ENCODE measurements around the gene SERPINB1.

- TF ChIP-seq, protein P1, sequence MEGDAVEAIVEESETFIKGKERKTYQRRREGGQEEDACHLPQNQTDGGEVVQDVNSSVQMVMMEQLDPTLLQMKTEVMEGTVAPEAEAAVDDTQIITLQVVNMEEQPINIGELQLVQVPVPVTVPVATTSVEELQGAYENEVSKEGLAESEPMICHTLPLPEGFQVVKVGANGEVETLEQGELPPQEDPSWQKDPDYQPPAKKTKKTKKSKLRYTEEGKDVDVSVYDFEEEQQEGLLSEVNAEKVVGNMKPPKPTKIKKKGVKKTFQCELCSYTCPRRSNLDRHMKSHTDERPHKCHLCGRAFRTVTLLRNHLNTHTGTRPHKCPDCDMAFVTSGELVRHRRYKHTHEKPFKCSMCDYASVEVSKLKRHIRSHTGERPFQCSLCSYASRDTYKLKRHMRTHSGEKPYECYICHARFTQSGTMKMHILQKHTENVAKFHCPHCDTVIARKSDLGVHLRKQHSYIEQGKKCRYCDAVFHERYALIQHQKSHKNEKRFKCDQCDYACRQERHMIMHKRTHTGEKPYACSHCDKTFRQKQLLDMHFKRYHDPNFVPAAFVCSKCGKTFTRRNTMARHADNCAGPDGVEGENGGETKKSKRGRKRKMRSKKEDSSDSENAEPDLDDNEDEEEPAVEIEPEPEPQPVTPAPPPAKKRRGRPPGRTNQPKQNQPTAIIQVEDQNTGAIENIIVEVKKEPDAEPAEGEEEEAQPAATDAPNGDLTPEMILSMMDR (IDR thresholded peaks at IDR 0.05), result no peak
- no peak for TF ChIP-seq POLR2A (IDR thresholded peaks at IDR 0.05)
These were observed 57.6 kb downstream of the SERPINB1 start for GRCh38 chr6:2784061-2784460.

Data from adrenal gland (tissue), 5 donors.